A673 (cell line): ENCODE results near the gene LRP11. TPM values are rescaled to one million over a fixed set of nuclear protein-coding genes. Genes with fewer than 3 reads are reported as not detected.

ENCODE experiments used
- BruUV-seq: library from RNA; stranded (reverse); fragments of 400-500 nt; replicated peaks from 2 replicates; lab custom pipeline; 2021; lab: Mats Ljungman, UMichigan
- CTCF ChIA-PET: fragments of 300-600 bp; sonication (Branson Sonifier 250); formaldehyde crosslinking; loops from one replicate; lab custom pipeline; 2022; ENCODE audit warnings: antibody characterized with exemption; lab: Charles Lee
- POLR2A ChIA-PET: fragments of 300-600 bp; sonication (Branson Sonifier 250); formaldehyde crosslinking; loops from one replicate; lab custom pipeline; 2022; ENCODE audit warnings: antibody characterized with exemption; ENCODE audit not compliant: low non-redundant PET; lab: Charles Lee
- DNase-seq: peaks from one replicate; pipeline ENCODE4 v3.0.0-alpha.2; 2015; ENCODE audit warnings: low spot score
- H3K27ac ChIP-seq: fragments of 200-600 bp; sonication (generic); 2 replicates; pipeline ENCODE4 v1.5.1; 2016; ENCODE audit warnings: mixed run types, low read depth, mild to moderate bottlenecking, mixed read lengths, antibody characterized with exemption, low read length; ENCODE audit not compliant: poor library complexity, severe bottlenecking
- H3K27me3 ChIP-seq: fragments of 200-600 bp; sonication (generic); replicated peaks from 2 replicates; pipeline ENCODE4 v1.6.1; 2017; ENCODE audit warnings: mixed run types, low read depth, mild to moderate bottlenecking, mixed read lengths, antibody characterized with exemption, low read length; ENCODE audit not compliant: insufficient read depth, poor library complexity
- H3K36me3 ChIP-seq: fragments of 200-600 bp; sonication (generic); 2 replicates; pipeline ENCODE4 v1.6.1; 2016; ENCODE audit warnings: mixed run types, mild to moderate bottlenecking, mixed read lengths, antibody characterized with exemption, low read length; ENCODE audit not compliant: insufficient read depth, poor library complexity, severe bottlenecking
- H3K4me1 ChIP-seq: fragments of 200-600 bp; sonication (generic); 2 replicates; pipeline ENCODE4 v1.6.1; 2017; ENCODE audit warnings: mixed run types, mild to moderate bottlenecking, mixed read lengths, antibody characterized with exemption, low read length; ENCODE audit not compliant: insufficient read depth, poor library complexity, severe bottlenecking
- H3K4me3 ChIP-seq: fragments of 200-600 bp; sonication (generic); 2 replicates; pipeline ENCODE4 v1.5.1; 2016; ENCODE audit warnings: low read depth, mixed run types, mild to moderate bottlenecking, mixed read lengths, low read length; ENCODE audit not compliant: poor library complexity, severe bottlenecking
- H3K9me3 ChIP-seq: fragments of 200-600 bp; sonication (generic); 2 replicates; pipeline ENCODE4 v1.6.1; 2016; ENCODE audit warnings: mixed run types, low read depth, mild to moderate bottlenecking, mixed read lengths, antibody characterized with exemption, low read length; ENCODE audit not compliant: poor library complexity, severe bottlenecking
- EZH2 ChIP-seq: fragments of 200-600 bp; sonication (generic); IDR thresholded peaks from 2 replicates; pipeline ENCODE4 v1.6.1; 2017; ENCODE audit warnings: borderline replicate concordance, low read depth, mild to moderate bottlenecking, mixed read lengths, antibody characterized with exemption, low read length; ENCODE audit not compliant: poor library complexity, severe bottlenecking
- intact Hi-C: fragments of 100-400 bp; cut with micrococcal nuclease; formaldehyde crosslinking; loops from one replicate; pipeline ENCODE4 v1.10.0; 2022; ENCODE audit not compliant: unreplicated experiment
- total RNA-seq: library from RNA; stranded (reverse); gene quantifications from 2 replicates; pipeline ENCODE4 v1.2.3, GENCODE V29; 2021
- TF ChIP-seq, protein P1 (sequence below): fragments of 300-800, 200-600 bp; sonication (generic); conservative IDR thresholded peaks from 2 replicates; pipeline ENCODE4 v1.5.1; 2017; ENCODE audit warnings: low read depth, mild to moderate bottlenecking, antibody characterized with exemption, low read length, moderate library complexity, mixed read lengths

LRP11 gene
- total RNA-seq, 1 experiment from 2014 or later = 56.1 TPM

DNA sequence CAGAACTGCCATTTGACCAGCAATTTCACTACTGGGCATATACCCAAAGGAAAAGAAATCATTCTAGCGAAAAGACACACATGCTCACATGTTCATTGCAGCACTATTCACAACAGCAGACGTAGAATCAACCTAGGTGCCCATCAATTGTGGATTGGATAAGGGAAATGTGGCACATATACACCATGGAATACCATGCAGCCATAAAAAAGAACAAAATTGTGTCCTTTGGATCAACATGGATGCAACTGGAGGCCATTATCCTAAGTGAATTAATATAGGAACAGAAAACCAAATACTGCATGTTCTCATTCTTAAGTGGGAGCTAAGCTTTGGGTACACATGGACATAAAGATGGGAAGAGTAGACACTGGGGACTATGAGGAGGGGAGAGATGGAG lies 17.7 kb upstream of the LRP11 start:
- ChIA-PET POLR2A (no interaction called here), CTCF (no interaction called here)
- Histone ChIP-seq H3K4me1 (no peaks in the 10 kb centered on the region), H3K27ac (no peak overlapping the region), H3K4me3 (no peak overlapping the region), H3K9me3 (no peaks in the 10 kb centered on the region), H3K27me3 (no peaks in the 10 kb centered on the region), H3K36me3 (no peaks in the 10 kb centered on the region)
- BruUV-seq = no TSS peak
- no peak for DNase-seq
- intact Hi-C loops = no loop called here
- TF ChIP-seq, protein P1, sequence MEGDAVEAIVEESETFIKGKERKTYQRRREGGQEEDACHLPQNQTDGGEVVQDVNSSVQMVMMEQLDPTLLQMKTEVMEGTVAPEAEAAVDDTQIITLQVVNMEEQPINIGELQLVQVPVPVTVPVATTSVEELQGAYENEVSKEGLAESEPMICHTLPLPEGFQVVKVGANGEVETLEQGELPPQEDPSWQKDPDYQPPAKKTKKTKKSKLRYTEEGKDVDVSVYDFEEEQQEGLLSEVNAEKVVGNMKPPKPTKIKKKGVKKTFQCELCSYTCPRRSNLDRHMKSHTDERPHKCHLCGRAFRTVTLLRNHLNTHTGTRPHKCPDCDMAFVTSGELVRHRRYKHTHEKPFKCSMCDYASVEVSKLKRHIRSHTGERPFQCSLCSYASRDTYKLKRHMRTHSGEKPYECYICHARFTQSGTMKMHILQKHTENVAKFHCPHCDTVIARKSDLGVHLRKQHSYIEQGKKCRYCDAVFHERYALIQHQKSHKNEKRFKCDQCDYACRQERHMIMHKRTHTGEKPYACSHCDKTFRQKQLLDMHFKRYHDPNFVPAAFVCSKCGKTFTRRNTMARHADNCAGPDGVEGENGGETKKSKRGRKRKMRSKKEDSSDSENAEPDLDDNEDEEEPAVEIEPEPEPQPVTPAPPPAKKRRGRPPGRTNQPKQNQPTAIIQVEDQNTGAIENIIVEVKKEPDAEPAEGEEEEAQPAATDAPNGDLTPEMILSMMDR = no peak
- TF ChIP-seq EZH2 = no peak

DNA sequence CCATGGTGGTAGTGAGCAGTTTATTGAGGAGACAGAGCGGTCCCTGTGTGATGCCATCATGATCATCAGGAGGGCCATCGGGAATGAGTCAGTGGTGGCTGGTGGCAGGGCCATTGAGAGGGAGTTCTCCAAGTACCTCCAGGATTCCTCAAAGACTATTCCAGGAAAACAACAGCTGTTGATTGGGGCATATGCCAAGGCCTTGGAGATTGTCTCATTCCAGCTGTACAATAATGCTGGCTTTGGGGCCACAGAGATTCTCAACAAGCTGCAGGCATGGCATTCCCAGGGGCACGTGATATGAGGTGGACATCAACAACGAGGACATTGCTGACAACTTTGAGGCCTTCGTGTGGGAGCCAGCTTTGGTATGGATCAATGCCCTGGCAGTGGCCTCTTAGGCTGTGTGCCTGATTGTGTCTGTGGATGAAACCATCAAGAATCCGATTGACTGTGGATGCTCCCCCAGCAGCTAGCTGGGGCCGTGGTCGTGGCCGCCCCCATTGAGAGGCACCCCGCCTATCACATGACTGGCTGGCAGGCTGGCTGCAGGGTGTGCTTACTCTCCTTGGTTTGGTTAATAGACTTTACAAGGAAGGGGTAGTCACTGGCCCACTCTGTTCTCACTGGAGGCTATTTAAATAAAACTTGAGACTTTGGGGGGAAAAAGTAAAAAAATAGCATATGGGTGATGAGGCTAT lies 17.1 kb upstream of the LRP11 start:
- BruUV-seq = no TSS peak
- TF ChIP-seq, protein P1 = no peak
- TF ChIP-seq EZH2 = no peak
- no peaks in the 10 kb centered on the region for H3K9me3 ChIP-seq
- intact Hi-C loops = no loop called here
- ChIA-PET POLR2A (no interaction called here), CTCF (no interaction called here)
- DNase-seq = no peak
- no peaks in the 10 kb centered on the region for H3K27me3 ChIP-seq
- no peak overlapping the region for H3K27ac ChIP-seq
- H3K4me1 ChIP-seq = no peaks in the 10 kb centered on the region
- H3K4me3 ChIP-seq = no peak overlapping the region
- no peaks in the 10 kb centered on the region for H3K36me3 ChIP-seq

DNA sequence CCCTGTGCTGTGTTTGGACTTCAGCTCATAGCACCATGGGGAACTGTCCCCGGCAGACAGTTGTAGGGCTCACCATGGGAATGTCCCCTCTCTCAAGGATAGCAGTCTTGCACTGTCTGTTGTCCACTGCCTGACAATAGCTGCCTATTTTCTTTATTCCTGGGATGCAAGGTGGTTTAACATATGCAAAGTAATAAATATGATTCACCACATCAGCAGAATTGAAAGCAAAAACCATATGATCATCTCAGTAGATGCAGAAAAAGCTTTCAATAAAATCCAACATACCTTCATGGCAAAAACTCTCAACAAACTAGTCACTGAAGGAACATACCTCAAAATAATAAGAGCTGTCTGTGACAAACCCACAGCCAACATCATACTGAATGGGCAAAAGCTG lies 13.5 kb upstream of the LRP11 start:
- no peak for DNase-seq
- ChIA-PET CTCF (interaction anchor here (0.6 kb wide), 1 partner anchor 45 kb away, joined by 6 read pairs; no protein-coding TSS in a partner anchor), POLR2A (no interaction called here)
- BruUV-seq = no TSS peak
- H3K36me3 ChIP-seq = no peaks in the 10 kb centered on the region
- TF ChIP-seq, protein P1 = no peak
- TF ChIP-seq EZH2 = no peak
- H3K27me3 ChIP-seq = no peaks in the 10 kb centered on the region
- H3K4me1 ChIP-seq = no peaks in the 10 kb centered on the region
- intact Hi-C loops = no loop called here
- H3K4me3 ChIP-seq = no peak overlapping the region
- no peaks in the 10 kb centered on the region for H3K9me3 ChIP-seq
- H3K27ac ChIP-seq = no peak overlapping the region
